NOMO-1 treated with DMSO at 0.1 percent for 48 hours (cell line): ENCODE results near the gene TMEM131L.

ENCODE experiments used
- DNase-seq: peaks from one replicate; lab custom pipeline; 2025; ENCODE audit not compliant: unreplicated experiment; lab: John Stamatoyannopoulos, UW

Gene TMEM131L

DNA sequence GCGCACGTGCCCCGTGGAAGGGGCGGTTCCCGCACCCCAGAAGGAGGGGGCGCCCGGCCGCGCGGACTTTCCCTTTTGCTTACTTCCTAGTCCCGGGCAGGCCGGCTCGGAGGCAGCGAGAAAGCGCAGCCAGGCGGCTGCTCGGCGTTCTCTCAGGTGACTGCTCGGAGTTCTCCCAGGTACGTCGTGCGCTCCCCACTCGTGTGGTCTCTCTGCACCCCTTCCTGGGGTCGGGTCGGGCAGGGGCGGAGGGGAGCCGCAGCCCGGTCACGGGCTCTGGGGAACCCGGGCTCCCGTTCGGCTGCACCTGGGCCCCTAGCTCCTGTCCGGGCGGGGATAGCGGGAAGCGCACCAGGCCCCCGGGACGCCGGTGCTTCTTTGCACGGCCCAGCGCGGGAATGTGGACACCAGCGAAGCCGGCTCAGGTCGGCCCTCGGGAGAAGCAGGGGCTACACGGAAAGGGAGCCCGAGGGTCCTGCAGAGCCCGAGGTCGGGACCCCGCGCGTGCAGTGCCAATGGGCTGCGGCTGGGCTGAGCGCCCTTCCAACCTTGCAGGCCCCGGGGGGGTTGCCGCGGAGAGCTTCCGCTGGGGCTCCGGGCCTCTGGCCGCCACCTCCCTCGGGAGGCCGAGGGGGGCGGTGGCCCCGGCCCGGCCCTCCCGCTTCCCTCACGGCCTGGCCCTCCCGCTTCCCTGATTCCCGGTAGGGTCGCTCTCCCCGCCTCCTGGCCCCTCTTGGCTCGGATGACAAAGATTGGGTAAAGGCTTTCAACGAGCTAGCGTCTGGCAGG lies 218.2 kb downstream of the TMEM131L start, which contains the start of gene TLR2:
Gene TLR2 (plus strand): TSS at position 99 of the 789 bp plus-strand sequence. CDS start 18,628 bp downstream, outside the sequence.
- peak; percentile 84 for DNase-seq

DNA sequence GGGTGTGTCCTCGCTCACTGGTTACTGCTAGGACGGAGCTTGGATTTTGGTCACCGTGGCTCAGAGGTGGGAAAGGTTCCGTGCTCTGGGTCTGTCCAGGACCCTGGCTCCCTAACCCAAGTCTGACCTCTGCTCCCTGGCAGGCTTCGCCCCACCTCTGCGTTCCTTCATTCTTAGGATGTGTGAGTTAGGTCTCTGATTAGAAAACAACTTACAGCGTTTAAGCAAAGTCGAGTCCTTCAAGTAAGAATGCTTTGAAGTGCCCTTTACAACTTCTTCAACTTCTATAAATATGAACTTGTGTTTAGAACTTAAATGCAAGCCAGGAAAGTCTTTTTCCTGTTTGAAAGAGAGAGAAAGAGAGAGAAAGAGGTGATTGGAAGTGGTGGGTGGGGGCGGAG lies 218.8 kb downstream of the TMEM131L start:
- DNase-seq, result no peak
